HepG2 (cell line): ENCODE data around the gene NSFL1C. TPM values are rescaled to one million over a fixed set of nuclear protein-coding genes. Genes with fewer than 3 reads are reported as not detected.
A peak's percentile ranks its signal among the peaks of the same experiment; 100 is the strongest.

Experiments used
- FOXC1 ChIP-seq: sonication (generic); formaldehyde crosslinking; IDR thresholded peaks from 2 replicates; pipeline ENCODE4 v1.8.0; 2022; ENCODE audit warnings: mild to moderate bottlenecking, missing genetic modification reagents, borderline replicate concordance
- GFI1 ChIP-seq: sonication (generic); formaldehyde crosslinking; IDR thresholded peaks from 2 replicates; pipeline ENCODE4 v1.5.0; 2020; ENCODE audit warnings: missing genetic modification reagents, mild to moderate bottlenecking, borderline replicate concordance
- HIVEP1 ChIP-seq: sonication (generic); formaldehyde crosslinking; IDR thresholded peaks from 2 replicates; pipeline ENCODE4 v1.4.0; 2020; ENCODE audit warnings: mild to moderate bottlenecking, missing genetic modification reagents
- KDM3A ChIP-seq: IDR thresholded peaks from 2 replicates; pipeline ENCODE4 v1.6.1; 2018; ENCODE audit warnings: low read depth, missing compliant biosample characterization
- PRMT3 ChIP-seq: sonication (generic); formaldehyde crosslinking; IDR thresholded peaks from 2 replicates; pipeline ENCODE4 v1.8.1; 2022; ENCODE audit warnings: low read depth, mild to moderate bottlenecking, moderate library complexity, missing genetic modification reagents, borderline replicate concordance
- SP5 ChIP-seq: IDR thresholded peaks from 2 replicates; pipeline ENCODE4 v1.6.1; 2016; ENCODE audit warnings: low read depth, borderline replicate concordance
- STAG1 ChIP-seq: sonication (generic); formaldehyde crosslinking; IDR thresholded peaks from 2 replicates; pipeline ENCODE4 v1.4.0; 2020; ENCODE audit warnings: missing genetic modification reagents
- SYNCRIP ChIP-seq: fragments of 200-400 bp; formaldehyde crosslinking; IDR thresholded peaks from 2 replicates; pipeline ENCODE4 v1.6.1; 2018; ENCODE audit warnings: mild to moderate bottlenecking, low read depth, low read length; ENCODE audit not compliant: insufficient read depth
- ZBTB21 ChIP-seq: sonication (generic); formaldehyde crosslinking; IDR thresholded peaks from 2 replicates; pipeline ENCODE4 v1.4.0; 2020; ENCODE audit warnings: missing genetic modification reagents
- ZBTB8A ChIP-seq: sonication (generic); formaldehyde crosslinking; IDR thresholded peaks from 2 replicates; pipeline ENCODE4 v1.4.0; 2020; ENCODE audit warnings: mild to moderate bottlenecking, low read depth, missing genetic modification reagents, borderline replicate concordance
- ZFP37 ChIP-seq: sonication (generic); formaldehyde crosslinking; IDR thresholded peaks from 2 replicates; pipeline ENCODE4 v1.4.0; 2020; ENCODE audit warnings: missing genetic modification reagents, borderline replicate concordance
- ZFP41 ChIP-seq: sonication (generic); formaldehyde crosslinking; IDR thresholded peaks from 2 replicates; pipeline ENCODE4 v1.4.0; 2020; ENCODE audit warnings: mild to moderate bottlenecking, missing genetic modification reagents, borderline replicate concordance
- ZNF143 ChIP-seq: sonication (generic); formaldehyde crosslinking; IDR thresholded peaks from 2 replicates; pipeline ENCODE4 v1.4.0; 2020; ENCODE audit warnings: missing genetic modification reagents
- ZNF282 ChIP-seq: fragments of 450-650 bp; IDR thresholded peaks from 2 replicates; pipeline ENCODE4 v1.6.1; 2018; ENCODE audit not compliant: partially characterized antibody
- ZNF335 ChIP-seq: sonication (generic); formaldehyde crosslinking; IDR thresholded peaks from 2 replicates; pipeline ENCODE4 v1.4.0; 2020; ENCODE audit warnings: missing genetic modification reagents
- ZNF510 ChIP-seq: sonication (generic); formaldehyde crosslinking; IDR thresholded peaks from 2 replicates; pipeline ENCODE4 v1.4.0; 2020; ENCODE audit warnings: low read depth, mild to moderate bottlenecking, missing genetic modification reagents
- ZNF563 ChIP-seq: sonication (generic); formaldehyde crosslinking; IDR thresholded peaks from 2 replicates; pipeline ENCODE4 v1.8.0; 2022; ENCODE audit warnings: mild to moderate bottlenecking, moderate library complexity, missing genetic modification reagents
- ZNF777 ChIP-seq: sonication (generic); formaldehyde crosslinking; IDR thresholded peaks from 2 replicates; pipeline ENCODE4 v1.4.0; 2020; ENCODE audit warnings: missing genetic modification reagents
- ZNF792 ChIP-seq: IDR thresholded peaks from 2 replicates; pipeline ENCODE4 v1.6.1; 2016
- ZSCAN31 ChIP-seq: sonication (generic); formaldehyde crosslinking; IDR thresholded peaks from 2 replicates; pipeline ENCODE4 v1.5.0; 2020; ENCODE audit warnings: low read depth, mild to moderate bottlenecking, missing genetic modification reagents
- polyA plus RNA-seq, 8 experiments: library from polyadenylated mRNA; depleted of rRNA in 3 of 8; stranded (reverse) in 7 of 8; unstranded in 1 of 8; fragments of >200 nt; fragmentation: Illumina TruSeq in 4 of 8; extraction: Trizol in 4 of 8; gene quantifications; 2 replicates each; pipeline versions ENCODE4 v1.2.1 to v1.2.3, GENCODE V29; 2011 to 2016; ENCODE audit warnings: low read depth in 4 of 8, missing spikeins in 1 of 8, mixed read lengths in 1 of 8; ENCODE audit not compliant: insufficient read depth in 1 of 8
- total RNA-seq, 5 experiments: library from RNA; depleted of rRNA; stranded (reverse); fragments of >200 nt; fragmentation: Illumina TruSeq; extraction: Trizol; gene quantifications; 2 replicates each; pipeline ENCODE4 v1.2.3, GENCODE V29; 2016; ENCODE audit warnings: low read depth in 1 of 5
- TF ChIP-seq, protein P1 (sequence below): sonication (generic); formaldehyde crosslinking; IDR thresholded peaks from 2 replicates; pipeline ENCODE4 v1.8.0; 2022; ENCODE audit warnings: missing genetic modification reagents, mild to moderate bottlenecking, inconsistent platforms, borderline replicate concordance
- TF ChIP-seq, protein P2 (sequence below): sonication (generic); formaldehyde crosslinking; IDR thresholded peaks from 2 replicates; pipeline ENCODE4 v1.9.0; 2021; ENCODE audit warnings: missing genetic modification reagents, borderline replicate concordance
- TF ChIP-seq, protein P3 (sequence below): sonication (generic); formaldehyde crosslinking; IDR thresholded peaks from 2 replicates; pipeline ENCODE4 v1.8.1; 2022; ENCODE audit warnings: mild to moderate bottlenecking, missing genetic modification reagents
- TF ChIP-seq, protein P4 (sequence below): sonication (generic); formaldehyde crosslinking; IDR thresholded peaks from 2 replicates; pipeline ENCODE4 v1.4.0; 2020; ENCODE audit warnings: missing genetic modification reagents

The NSFL1C gene
- total and polyA plus RNA-seq, 2 of the 13 experiments (the other 11 are each of a cell fraction or from before 2014, with no cell fraction given) = 22.9 to 62.7 TPM

DNA sequence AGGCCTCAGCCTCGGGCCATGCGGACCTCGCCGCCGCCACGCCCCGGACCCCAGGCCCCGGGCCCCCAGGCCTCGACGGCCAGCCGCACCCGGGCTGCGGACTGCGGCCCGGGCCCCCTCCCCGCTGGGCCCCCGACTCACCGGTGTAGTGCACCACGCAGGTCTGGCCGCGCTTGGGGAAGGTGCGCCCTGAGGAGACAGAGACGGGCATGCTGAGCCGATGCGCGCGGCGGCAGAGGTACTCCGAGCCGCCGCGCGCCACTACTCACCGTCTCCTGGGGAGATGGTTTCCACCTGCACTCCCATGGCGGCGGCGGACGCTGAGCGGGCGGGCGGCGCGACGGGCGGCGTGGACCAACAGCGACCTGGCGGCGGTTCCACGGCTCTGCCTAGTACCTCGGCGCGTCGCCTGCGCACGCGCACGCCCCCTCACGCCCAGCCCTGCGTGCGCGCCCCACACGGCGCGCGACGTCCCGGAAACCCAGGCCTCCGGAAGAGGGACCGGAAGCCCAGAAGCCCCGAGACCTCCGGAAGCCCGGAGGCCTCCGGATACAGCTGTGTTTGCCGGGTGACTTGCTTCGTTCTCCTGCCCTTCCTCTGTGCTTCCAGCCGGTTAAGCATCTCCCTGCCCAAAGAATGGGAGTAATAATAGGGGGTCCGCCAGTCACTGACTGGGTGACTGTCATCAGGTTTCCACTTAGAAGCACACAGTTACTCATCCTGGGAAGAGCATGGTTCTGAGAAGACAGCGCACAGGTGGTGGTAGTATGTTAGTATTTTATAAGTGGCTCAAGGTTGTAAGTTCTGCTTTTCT, 73.7 kb downstream of the NSFL1C start, which contains the start of gene FKBP1A (continued):
- TF ChIP-seq, protein P1, sequence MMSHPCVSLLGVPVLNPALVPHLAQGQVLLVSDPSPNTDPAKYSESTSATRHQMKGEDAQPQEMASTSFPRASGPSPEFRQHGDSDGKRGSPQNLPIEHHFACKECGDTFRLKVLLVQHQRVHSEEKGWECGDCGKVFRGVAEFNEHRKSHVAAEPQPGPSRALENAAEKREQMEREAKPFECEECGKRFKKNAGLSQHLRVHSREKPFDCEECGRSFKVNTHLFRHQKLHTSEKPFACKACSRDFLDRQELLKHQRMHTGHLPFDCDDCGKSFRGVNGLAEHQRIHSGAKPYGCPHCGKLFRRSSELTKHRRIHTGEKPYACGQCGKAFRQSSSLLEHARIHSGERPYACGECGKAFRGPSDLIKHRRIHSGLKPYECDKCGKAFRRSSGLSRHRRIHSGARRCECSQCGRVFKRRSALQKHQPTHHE = peak; percentile 19; the same call in 1 of the 2 replicates
- TF ChIP-seq ZNF282 (no peak), STAG1 (0 out of 2 replicates have a peak, but pooled peaks have one; percentile 2), ZFP37 (no peak), ZFP41 (CRISPR knock-in tag) (no peak), ZNF335 (CRISPR knock-in tag) (peak; percentile 81), KDM3A (CRISPR knock-in tag) (peak; percentile 80; the same call in 1 of the 2 replicates), SYNCRIP (no peak), ZNF777 (CRISPR knock-in tag) (no peak), HIVEP1 (CRISPR knock-in tag) (no peak), ZNF510 (no peak), ZBTB8A (no peak; the same call in 1 of the 2 replicates), ZBTB21 (CRISPR knock-in tag) (peak; percentile 34; the same call in 1 of the 2 replicates), PRMT3 (CRISPR knock-in tag) (no peak), ZSCAN31 (CRISPR knock-in tag) (0 out of 2 replicates have a peak, but pooled peaks have one; percentile 47), SP5 (0 out of 2 replicates have a peak, but pooled peaks have one; percentile 24), ZNF143 (no peak; the same call in 1 of the 2 replicates), GFI1 (no peak), ZNF792 (CRISPR knock-in tag) (peak; percentile 90), ZNF563 (CRISPR knock-in tag) (peak; percentile 86), FOXC1 (CRISPR knock-in tag) (peak; percentile 84)
- TF ChIP-seq, protein P2, sequence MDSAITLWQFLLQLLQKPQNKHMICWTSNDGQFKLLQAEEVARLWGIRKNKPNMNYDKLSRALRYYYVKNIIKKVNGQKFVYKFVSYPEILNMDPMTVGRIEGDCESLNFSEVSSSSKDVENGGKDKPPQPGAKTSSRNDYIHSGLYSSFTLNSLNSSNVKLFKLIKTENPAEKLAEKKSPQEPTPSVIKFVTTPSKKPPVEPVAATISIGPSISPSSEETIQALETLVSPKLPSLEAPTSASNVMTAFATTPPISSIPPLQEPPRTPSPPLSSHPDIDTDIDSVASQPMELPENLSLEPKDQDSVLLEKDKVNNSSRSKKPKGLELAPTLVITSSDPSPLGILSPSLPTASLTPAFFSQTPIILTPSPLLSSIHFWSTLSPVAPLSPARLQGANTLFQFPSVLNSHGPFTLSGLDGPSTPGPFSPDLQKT (CRISPR knock-in tag) = no peak; the same call in 1 of the 2 replicates
- TF ChIP-seq, protein P3, sequence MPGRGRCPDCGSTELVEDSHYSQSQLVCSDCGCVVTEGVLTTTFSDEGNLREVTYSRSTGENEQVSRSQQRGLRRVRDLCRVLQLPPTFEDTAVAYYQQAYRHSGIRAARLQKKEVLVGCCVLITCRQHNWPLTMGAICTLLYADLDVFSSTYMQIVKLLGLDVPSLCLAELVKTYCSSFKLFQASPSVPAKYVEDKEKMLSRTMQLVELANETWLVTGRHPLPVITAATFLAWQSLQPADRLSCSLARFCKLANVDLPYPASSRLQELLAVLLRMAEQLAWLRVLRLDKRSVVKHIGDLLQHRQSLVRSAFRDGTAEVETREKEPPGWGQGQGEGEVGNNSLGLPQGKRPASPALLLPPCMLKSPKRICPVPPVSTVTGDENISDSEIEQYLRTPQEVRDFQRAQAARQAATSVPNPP (CRISPR knock-in tag) = peak; percentile 74; the same call in 1 of the 2 replicates
- TF ChIP-seq, protein P4, sequence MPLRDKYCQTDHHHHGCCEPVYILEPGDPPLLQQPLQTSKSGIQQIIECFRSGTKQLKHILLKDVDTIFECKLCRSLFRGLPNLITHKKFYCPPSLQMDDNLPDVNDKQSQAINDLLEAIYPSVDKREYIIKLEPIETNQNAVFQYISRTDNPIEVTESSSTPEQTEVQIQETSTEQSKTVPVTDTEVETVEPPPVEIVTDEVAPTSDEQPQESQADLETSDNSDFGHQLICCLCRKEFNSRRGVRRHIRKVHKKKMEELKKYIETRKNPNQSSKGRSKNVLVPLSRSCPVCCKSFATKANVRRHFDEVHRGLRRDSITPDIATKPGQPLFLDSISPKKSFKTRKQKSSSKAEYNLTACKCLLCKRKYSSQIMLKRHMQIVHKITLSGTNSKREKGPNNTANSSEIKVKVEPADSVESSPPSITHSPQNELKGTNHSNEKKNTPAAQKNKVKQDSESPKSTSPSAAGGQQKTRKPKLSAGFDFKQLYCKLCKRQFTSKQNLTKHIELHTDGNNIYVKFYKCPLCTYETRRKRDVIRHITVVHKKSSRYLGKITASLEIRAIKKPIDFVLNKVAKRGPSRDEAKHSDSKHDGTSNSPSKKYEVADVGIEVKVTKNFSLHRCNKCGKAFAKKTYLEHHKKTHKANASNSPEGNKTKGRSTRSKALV (CRISPR knock-in tag) = no peak
